ENCODE results near the gene PPIH.
A peak's percentile ranks its signal among the peaks of the same experiment; 100 is the strongest.
"Not testable (repeated sequence)": the region's sequence is repeated elsewhere in the genome, so short reads cannot be mapped to it uniquely, and the experiment has no call there.

The PPIH gene

DNA sequence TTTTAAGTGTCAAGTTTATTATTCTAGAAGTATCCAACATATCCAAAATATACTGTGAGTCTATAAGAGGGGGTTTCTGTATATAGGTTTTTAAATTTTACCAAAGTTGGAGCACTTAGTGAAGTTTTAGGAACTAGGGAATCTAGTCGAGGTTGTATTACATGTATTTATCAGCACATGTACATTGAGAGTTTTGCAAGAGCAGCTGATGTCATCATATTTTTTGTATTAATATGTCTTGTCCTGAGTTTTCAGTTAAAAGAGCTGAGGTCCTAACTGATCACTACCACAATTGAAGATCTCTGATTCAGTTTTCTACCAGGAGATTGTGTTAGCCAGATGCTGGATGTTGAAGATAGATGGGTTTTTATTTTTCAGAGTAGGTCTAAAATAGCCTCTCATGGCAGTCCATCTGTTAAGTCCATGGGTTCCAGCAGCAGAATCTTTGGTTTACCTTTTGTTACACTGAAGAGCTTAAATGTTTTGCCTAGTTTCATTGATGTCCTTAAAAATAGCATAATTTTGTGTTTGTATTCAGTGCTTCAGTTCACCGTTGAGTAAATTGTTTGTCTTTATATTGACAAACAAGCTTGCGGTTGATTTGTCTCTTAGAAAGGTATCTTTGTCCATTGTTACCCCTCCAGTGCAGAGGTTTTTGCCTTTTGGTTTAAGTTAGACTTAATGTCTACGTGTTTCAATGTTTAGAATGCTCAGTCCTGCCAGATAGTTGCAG is 40.0 kb downstream of the PPIH start:
- TF ChIP-seq GLIS2 (tag by site-specific recombination; IDR thresholded peaks at IDR 0.05) (no peak), ZNF571 (tag by site-specific recombination; IDR thresholded peaks at IDR 0.05) (no peak), ZNF214 (tag by site-specific recombination; IDR thresholded peaks at IDR 0.05; ENCODE audit: borderline replicate concordance) (peak; percentile 50; the same call in 1 of the 2 replicates)
- H3K36me3 ChIP-seq (ENCODE audit: control insufficient read depth in 2 of 2, insufficient read depth in 1 of 2, low read length in 2 of 2): peaks cover 47 to 100% of the 10 kb centered on the region in 2 experiments
- no peak overlapping the region for H3K27ac ChIP-seq (ENCODE audit: extremely low read depth, low read depth, low read length)
- POLR2A ChIA-PET: interaction anchor here (0.7 kb wide), 1 partner anchor 16 kb away, joined by 3 read pairs; the partner anchor contains the start of gene YBX1
- CTCF ChIA-PET: no interaction called here
- no peaks in the 10 kb centered on the region for H3K4me1 ChIP-seq (ENCODE audit: control insufficient read depth, insufficient read depth, low read length)
- H3K4me3 ChIP-seq (ENCODE audit: low read depth, low read length): no peak overlapping the region
- no peaks in the 10 kb centered on the region for H3K9me3 ChIP-seq (ENCODE audit: control insufficient read depth, insufficient read depth, low read depth, low read length)

DNA sequence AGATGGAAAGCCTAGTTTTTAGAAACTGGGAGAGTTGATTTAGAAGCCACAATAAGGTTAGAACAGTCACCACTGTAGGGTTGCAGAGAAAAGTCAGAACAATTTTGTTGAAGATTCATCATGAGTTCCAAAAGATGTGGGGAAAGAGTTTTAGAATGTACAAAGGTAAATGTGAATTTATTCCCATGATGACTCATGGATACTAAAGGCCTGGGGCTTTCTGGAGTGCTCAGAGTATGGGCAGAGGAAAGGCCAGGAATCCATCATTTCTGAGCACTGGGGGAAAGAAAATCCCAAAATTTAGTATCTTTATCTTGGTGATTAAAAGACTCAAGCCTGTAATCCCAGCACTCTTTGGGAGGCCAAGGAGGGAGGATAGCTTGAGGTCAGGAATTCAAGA is 41.8 kb downstream of the PPIH start:
- CTCF ChIA-PET: no interaction called here
- POLR2A ChIA-PET: no interaction called here
- Histone ChIP-seq H3K4me1 (ENCODE audit: control insufficient read depth, insufficient read depth, low read length) (no peaks in the 10 kb centered on the region), H3K36me3 (ENCODE audit: control insufficient read depth in 2 of 2, insufficient read depth in 1 of 2, low read length in 2 of 2) (peaks cover 58 to 100% of the 10 kb centered on the region in 2 experiments), H3K27ac (ENCODE audit: extremely low read depth, low read depth, low read length) (no peak overlapping the region), H3K4me3 (ENCODE audit: low read depth, low read length) (no peak overlapping the region), H3K9me3 (ENCODE audit: control insufficient read depth, insufficient read depth, low read depth, low read length) (no peaks in the 10 kb centered on the region)
- no peak for TF ChIP-seq ZNF670 (tag by site-specific recombination; IDR thresholded peaks at IDR 0.05; ENCODE audit: low read depth)

DNA sequence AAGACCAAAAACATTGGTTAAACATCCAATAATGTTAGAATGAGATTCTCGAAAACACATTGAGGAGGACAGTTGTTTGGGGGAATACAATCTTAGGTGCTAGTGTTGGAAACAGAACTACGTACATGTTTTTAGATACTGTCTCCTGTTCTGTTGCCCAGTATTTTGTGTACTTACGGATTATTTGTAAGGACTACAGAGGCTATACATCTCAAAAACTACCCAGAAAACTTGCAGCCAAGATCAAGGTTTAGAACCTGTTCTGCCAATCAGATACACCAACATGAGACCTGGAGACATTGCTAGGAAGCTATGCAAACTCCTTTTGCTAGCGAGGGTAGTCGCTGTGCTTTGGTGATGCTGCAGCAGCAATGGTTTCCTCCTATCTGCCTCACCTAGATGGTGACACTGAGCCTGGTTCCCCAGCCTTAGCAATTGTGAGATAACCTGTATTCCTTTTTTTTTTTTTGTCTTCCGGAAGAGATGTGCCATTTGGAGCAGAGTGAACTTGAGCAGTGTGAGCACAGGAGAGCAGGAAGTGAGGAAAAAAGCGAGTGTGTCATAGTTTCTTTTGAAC is 45.8 kb downstream of the PPIH start:
- no peak overlapping the region for H3K27ac ChIP-seq (ENCODE audit: extremely low read depth, low read depth, low read length)
- no peaks in the 10 kb centered on the region for H3K9me3 ChIP-seq (ENCODE audit: control insufficient read depth, insufficient read depth, low read depth, low read length)
- peaks cover 67 to 97% of the 10 kb centered on the region in 2 experiments for H3K36me3 ChIP-seq (ENCODE audit: control insufficient read depth in 2 of 2, insufficient read depth in 1 of 2, low read length in 2 of 2)
- POLR2A ChIA-PET: no interaction called here
- H3K4me1 ChIP-seq (ENCODE audit: control insufficient read depth, insufficient read depth, low read length): no peaks in the 10 kb centered on the region
- CTCF ChIA-PET: no interaction called here
- TF ChIP-seq, protein P1, sequence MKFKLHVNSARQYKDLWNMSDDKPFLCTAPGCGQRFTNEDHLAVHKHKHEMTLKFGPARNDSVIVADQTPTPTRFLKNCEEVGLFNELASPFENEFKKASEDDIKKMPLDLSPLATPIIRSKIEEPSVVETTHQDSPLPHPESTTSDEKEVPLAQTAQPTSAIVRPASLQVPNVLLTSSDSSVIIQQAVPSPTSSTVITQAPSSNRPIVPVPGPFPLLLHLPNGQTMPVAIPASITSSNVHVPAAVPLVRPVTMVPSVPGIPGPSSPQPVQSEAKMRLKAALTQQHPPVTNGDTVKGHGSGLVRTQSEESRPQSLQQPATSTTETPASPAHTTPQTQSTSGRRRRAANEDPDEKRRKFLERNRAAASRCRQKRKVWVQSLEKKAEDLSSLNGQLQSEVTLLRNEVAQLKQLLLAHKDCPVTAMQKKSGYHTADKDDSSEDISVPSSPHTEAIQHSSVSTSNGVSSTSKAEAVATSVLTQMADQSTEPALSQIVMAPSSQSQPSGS (tag by site-specific recombination; IDR thresholded peaks at IDR 0.05; ENCODE audit: low read depth): no peak
- TF ChIP-seq, protein P2, sequence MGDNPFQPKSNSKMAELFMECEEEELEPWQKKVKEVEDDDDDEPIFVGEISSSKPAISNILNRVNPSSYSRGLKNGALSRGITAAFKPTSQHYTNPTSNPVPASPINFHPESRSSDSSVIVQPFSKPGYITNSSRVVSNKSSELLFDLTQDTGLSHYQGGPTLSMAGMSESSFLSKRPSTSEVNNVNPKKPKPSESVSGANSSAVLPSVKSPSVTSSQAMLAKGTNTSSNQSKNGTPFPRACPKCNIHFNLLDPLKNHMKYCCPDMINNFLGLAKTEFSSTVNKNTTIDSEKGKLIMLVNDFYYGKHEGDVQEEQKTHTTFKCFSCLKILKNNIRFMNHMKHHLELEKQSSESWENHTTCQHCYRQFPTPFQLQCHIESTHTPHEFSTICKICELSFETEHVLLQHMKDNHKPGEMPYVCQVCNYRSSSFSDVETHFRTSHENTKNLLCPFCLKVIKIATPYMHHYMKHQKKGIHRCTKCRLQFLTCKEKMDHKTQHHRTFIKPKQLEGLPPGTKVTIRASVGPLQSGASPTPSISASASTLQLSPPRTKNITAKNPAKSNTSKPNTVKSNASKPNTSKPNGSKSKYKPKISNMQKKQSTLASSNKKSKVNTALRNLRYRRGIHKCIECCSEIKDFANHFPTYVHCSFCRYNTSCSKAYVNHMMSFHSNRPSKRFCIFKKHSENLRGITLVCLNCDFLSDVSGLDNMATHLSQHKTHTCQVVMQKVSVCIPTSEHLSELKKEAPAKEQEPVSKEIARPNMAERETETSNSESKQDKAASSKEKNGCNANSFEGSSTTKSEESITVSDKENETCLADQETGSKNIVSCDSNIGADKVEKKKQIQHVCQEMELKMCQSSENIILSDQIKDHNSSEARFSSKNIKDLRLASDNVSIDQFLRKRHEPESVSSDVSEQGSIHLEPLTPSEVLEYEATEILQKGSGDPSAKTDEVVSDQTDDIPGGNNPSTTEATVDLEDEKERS (tag by site-specific recombination; IDR thresholded peaks at IDR 0.05): no peak
- H3K4me3 ChIP-seq (ENCODE audit: low read depth, low read length): no peak overlapping the region

DNA sequence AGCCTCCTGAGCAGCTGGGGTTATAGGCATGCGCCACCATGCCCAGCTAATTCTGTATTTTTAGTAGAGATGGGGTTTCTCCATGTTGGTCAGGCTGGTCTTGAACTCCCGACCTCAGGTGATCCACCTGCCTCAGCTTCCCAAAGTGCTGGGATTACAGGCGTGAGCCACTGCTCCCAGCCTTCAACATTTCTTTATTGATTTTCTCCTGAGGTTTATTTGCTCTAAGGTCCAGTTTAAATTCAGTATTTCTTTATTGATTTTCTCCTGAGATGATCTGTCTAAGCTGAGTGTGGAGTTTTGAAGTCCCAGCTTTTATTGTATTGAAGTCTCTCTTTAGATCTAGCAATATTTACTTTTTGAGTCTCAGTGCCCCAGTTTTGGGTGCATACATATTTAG is 54.6 kb downstream of the PPIH start:
- H3K36me3 ChIP-seq (ENCODE audit: control insufficient read depth in 2 of 2, insufficient read depth in 1 of 2, low read length in 2 of 2): peaks cover 29 to 79% of the 10 kb centered on the region in 2 experiments; a peak in 2 of 3 replicates
- H3K4me1 ChIP-seq (ENCODE audit: control insufficient read depth, insufficient read depth, low read length); POLR2A ChIA-PET; CTCF ChIA-PET; H3K27ac ChIP-seq (ENCODE audit: extremely low read depth, low read depth, low read length); H3K4me3 ChIP-seq (ENCODE audit: low read depth, low read length); H3K9me3 ChIP-seq (ENCODE audit: control insufficient read depth, insufficient read depth, low read depth, low read length): not testable (repeated sequence)

DNA sequence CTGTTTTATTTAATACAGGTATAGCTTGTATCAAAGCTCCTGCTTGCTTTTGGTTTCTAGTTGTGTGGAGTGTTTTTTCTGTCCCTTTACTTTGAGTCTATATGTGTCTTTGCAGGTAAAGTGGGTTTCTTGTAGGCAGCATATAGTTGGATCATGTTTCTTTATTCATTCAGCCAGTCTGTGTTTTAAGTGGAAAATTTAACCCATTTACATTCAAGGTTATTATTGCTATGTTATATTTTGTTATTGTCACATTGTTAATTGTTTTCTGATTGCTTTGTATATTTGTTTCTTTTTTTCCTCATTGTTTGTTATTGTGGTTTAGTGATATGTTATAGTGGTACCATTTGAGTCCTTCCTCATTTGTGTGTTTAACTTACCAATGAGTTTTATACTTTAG is 55.1 kb downstream of the PPIH start:
- H3K9me3 ChIP-seq (ENCODE audit: control insufficient read depth, insufficient read depth, low read depth, low read length): no peaks in the 10 kb centered on the region
- TF ChIP-seq ZNF529 (tag by site-specific recombination; IDR thresholded peaks at IDR 0.05; ENCODE audit: insufficient replicate concordance): peak; percentile 45
- peak; percentile 86 for TF ChIP-seq SETDB1 (IDR thresholded peaks at IDR 0.05; ENCODE audit: insufficient read length, low read length)
- TF ChIP-seq KLF16 (tag by site-specific recombination; IDR thresholded peaks at IDR 0.05): no peak
- POLR2A ChIA-PET: no interaction called here
- CTCF ChIA-PET: interaction anchor here (0.7 kb wide), 1 partner anchor 234 kb away, joined by 6 read pairs; no protein-coding TSS in a partner anchor
- H3K4me3 ChIP-seq (ENCODE audit: low read depth, low read length): no peak overlapping the region
- H3K4me1 ChIP-seq (ENCODE audit: control insufficient read depth, insufficient read depth, low read length): no peaks in the 10 kb centered on the region
- no peak overlapping the region for H3K27ac ChIP-seq (ENCODE audit: extremely low read depth, low read depth, low read length)
- H3K36me3 ChIP-seq (ENCODE audit: control insufficient read depth in 2 of 2, insufficient read depth in 1 of 2, low read length in 2 of 2): peaks cover 24 to 77% of the 10 kb centered on the region in 2 experiments; a peak in 2 of 3 replicates

DNA sequence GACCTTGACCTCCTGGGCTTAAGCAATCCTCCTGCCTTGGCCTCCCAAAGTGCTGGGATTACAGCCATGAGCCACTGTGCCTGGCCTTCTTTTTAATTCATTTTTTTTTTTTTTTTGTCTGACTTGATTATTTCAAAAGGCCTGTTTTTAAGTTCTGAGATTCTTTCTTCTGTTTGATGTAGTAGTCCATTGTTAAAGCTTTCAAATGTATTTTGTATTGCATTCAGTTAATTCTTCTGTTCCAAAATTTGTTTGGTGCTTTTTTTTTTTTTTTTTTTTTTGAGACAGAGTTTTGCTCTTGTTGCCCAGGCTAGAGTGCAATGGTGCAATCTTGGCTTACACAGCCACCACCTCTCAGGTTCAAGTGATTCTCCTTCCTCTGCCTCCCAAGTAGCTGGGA is 56.2 kb downstream of the PPIH start:
- peaks cover 21 to 75% of the 10 kb centered on the region in 2 experiments; a peak in 2 of 3 replicates for H3K36me3 ChIP-seq (ENCODE audit: control insufficient read depth in 2 of 2, insufficient read depth in 1 of 2, low read length in 2 of 2)

More for the DNA sequence above, 56.2 kb downstream of the PPIH start:
- H3K27ac ChIP-seq (ENCODE audit: extremely low read depth, low read depth, low read length); H3K4me1 ChIP-seq (ENCODE audit: control insufficient read depth, insufficient read depth, low read length); H3K9me3 ChIP-seq (ENCODE audit: control insufficient read depth, insufficient read depth, low read depth, low read length); H3K4me3 ChIP-seq (ENCODE audit: low read depth, low read length); CTCF ChIA-PET: not testable (repeated sequence)
- POLR2A ChIA-PET: interaction anchor here (0.7 to 0.8 kb wide), 3 partner anchors 12 to 1801 kb away, joined by 3 to 4 read pairs (median 3); partner anchors contain the start of genes C1orf50 and P3H1
